Stimulated activated CD8-positive, alpha-beta memory T cell treated with anti-CD3 and anti-CD28 coated beads, Interleukin-7, amount 100 ng/mL, for 24 hours (primary cell): ENCODE data around the gene GALNT10.

ENCODE experiments used
- DNase-seq: peaks from one replicate; pipeline ENCODE4 v3.0.0-alpha.2; 2020; ENCODE audit warnings: low read depth

Gene GALNT10

GRCh38 chr5:154236536-154237375 is 46.2 kb downstream of the GALNT10 start:
- no peak for DNase-seq

GRCh38 chr5:154237376-154237743 is 46.8 kb downstream of the GALNT10 start:
- no peak for DNase-seq

DNA sequence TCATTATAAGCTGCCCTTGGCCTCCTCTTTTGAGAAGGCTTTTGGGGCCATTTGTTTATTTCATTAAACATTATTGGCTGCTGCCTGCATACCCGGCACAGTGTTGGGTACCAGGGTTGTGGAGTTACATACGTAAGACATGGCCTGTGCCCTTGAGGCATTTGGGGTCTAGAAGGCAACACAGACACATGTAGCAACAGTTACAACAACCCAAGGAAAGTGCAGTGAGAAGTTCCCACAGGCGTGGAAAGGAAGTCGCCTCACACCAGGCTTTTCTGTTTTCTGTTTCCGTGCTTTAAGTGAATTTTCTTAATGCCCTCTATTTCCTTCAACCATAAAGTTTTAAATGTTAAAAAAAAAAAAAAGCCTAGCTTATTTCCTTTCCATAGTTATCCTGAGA is 47.4 kb downstream of the GALNT10 start:
- no peak for DNase-seq

- no peak for DNase-seq
Measured at GRCh38 chr5:154238776-154239481, 48.4 kb downstream of the GALNT10 start.

- DNase-seq: no peak
Measured at GRCh38 chr5:154240595-154240994, 50.1 kb downstream of the GALNT10 start.

- no peak for DNase-seq
Measured at GRCh38 chr5:154241021-154241420, 50.5 kb downstream of the GALNT10 start.

- DNase-seq: no peak
Measured at GRCh38 chr5:154242442-154242841, 51.9 kb downstream of the GALNT10 start.

DNA sequence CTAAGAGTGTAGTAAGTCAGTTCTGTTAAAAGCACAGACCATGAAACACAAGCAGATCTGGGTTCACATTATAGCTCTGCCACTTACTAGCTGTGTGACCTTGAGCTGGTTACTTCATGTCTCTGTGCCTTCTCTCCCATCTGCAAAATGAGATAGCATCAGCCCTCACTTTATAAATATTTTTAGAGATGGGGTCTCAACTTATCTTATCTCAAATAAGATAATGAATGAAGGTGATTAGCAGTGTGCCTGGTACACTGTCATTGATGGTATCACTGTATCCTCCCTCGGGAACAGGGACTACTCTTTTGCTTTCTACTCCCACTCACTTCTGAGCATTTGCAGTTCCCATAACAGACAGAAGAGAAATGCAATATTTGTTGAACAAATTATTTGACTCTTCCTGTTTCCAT is 52.4 kb downstream of the GALNT10 start:
- DNase-seq: no peak

DNA sequence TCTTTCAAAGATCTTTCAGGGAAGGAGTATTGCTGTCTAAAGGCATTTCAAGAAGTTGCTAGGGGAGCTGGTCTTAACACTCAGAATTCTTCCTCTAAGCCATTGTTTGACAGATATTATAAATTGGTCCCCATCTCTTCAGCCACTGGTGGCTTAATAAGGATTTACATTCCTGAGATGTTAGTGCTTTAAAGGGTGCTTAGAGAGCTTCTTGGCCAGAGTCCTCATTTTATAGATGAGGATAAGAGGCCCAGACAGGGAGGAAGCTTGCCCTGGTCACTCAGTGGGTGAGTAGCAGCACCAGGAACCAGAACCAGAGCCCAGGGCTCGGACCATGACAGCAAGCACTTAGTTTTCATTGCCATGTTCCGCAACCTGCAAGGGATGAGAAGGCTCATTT is 53.2 kb downstream of the GALNT10 start:
- DNase-seq: no peak

- no peak for DNase-seq
Measured at GRCh38 chr5:154244476-154244875, 53.9 kb downstream of the GALNT10 start.

DNA sequence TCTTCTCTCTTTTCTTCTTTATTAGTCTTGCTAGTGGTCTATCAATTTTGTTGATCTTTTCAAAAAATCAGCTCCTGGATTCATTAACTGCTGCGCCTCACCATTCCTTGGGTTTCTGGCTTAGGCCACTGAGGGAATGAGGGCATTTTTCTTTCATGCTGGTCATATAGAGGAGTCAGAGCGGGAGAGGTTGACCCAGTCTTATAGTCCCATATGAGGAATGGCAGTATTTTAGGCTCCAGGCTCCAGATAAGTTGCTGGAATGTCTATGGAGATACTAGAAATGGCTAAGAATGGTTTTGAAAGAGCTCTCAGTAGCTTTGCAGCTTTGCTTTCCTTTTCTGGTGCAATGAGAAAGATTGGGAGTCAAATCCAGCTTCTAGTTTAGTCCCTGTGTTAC is 58.2 kb downstream of the GALNT10 start:
- DNase-seq: no peak

DNA sequence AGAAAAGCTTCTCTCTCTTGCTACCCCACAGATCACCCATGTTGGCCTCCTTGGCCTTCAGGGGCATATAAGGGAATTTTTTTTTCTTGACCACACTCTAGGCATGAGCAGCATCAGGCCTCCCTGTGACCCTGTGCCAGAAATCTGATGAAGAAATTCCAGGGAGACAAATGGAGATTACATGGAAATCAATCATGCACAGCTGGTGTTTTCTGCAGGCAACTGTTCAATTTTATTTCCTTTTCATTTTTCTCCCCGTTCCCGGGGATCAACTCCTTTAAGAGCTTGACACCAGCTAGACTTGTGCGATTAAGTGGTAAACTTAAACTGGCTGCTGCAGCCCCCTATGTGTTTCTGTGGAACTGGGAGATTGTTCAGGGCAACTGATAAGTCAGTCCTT is 59.3 kb downstream of the GALNT10 start:
- DNase-seq: no peak

- DNase-seq: no peak
Measured at GRCh38 chr5:154251529-154251928, 61.0 kb downstream of the GALNT10 start.

DNA sequence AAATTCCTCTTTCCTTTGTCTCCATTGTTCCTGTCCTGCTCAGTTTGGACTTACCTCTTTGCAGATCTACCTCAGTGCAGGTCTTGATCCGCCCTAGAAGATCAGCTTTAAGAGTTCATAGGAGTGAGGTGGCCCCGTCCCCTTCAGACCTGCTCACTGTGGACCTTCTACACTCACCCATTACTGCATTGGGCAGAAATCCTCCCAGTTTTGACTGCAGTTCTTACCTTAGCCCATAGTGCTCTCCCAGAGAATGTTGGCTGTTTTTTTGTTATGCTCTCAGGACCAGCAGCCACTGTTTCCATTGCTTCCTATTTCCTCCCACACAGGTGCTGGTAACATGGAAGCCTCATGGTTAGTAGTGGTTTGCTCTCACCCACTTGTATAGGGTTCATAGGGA is 63.3 kb downstream of the GALNT10 start:
- no peak for DNase-seq

DNA sequence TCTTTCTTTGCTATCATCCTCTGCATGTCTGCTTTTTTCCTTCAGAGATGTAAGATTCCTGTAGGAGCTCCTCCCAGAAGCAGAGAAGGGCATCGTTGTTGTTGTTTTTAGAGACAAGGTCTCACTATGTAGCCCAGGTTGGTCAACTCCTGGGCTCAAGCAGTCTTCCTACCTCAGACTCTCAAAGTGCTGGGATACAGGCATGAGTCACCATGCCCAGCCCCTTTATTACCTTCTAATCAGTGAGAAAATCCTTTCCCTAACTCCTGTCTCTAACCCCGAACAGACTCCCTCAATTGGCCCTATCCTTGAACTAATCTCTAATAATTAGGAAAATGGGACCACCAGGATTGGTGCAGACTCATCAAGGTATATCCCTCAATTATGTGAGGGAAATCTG is 64.4 kb downstream of the GALNT10 start:
- DNase-seq: no peak

- DNase-seq: no peak
Measured at GRCh38 chr5:154257046-154257445, 66.5 kb downstream of the GALNT10 start.

GRCh38 chr5:154258531-154259217 is 68.1 kb downstream of the GALNT10 start:
- no peak for DNase-seq

DNA sequence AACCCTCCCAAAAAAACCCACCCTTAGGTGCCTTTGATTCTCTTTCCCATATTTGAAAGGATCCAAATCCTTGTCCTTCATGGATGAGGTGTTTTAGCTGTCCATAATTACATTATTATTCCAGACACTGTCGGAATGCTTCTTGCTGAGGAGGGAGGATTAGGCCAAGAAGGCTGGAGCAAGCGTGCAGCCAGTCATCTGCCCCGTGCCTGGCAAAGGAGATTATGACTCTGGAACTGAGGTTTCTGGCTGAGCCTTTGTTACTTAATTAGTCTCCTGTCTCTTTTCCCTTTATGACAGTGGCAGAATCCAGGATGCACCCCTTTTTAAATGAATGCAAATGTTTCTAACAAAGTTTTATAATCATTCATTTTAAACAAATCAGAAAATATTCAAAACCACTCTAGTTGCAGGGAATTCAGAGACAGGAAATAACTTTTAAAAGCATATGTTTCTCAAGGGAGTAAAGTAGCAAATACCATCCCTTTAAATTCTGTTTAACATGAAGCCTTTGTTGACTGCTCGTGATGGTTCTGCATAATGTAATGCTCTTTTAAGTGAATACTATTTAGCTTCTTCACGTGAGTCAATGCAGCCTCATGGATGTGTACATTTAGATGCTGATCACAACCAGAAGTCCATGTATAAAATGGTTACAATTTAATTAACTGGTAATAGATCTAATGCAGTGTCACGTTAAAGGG is 69.8 kb downstream of the GALNT10 start:
- no peak for DNase-seq

- no peak for DNase-seq
Measured at GRCh38 chr5:154262342-154262741, 71.8 kb downstream of the GALNT10 start.

DNA sequence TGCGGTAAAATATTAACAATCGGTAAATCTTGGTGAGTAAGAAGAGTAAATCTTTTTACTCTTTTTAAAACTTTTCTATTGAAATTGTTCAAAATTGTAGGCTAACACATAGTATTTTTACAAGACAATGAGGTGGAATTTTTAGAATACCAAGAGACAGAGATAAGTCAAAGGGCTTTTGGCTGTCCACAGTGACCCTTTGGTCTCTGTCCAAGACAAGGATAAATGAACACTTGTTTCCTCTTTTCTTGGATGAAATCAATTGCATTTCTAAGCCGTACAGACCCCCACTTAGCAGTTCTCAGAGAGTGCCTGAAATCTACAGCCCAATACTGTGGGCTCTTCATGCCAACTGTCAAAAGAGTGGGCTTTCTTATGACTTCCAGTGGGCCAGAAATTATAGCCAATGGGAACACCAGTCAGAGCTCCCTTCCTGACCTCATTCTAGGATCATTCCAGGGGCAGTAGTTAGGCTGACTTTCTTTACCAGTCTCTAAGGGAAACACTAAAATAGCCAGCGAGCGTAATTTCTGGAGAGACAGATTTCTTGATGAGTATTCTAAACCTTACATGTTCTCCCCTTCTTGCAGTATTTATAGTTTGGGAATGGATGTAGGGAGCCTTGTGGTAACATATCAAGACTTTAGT is 74.1 kb downstream of the GALNT10 start:
- DNase-seq: no peak

GRCh38 chr5:154265197-154265773 is 74.8 kb downstream of the GALNT10 start:
- DNase-seq: no peak
